Measurements from ENCODE around the gene COLEC12. TPM values are rescaled to one million over a fixed set of nuclear protein-coding genes. Genes with fewer than 3 reads are reported as not detected.
"Not testable (repeated sequence)": the region's sequence is repeated elsewhere in the genome, so short reads cannot be mapped to it uniquely, and the experiment has no call there.

The COLEC12 gene
- total and polyA plus RNA-seq, 10 of the 15 experiments (the other 5 are each of a cell fraction or from before 2014, with no cell fraction given): 0.04 to 0.05 TPM; not detected in 8

- Histone ChIP-seq H2AFZ (ENCODE audit: control insufficient read depth, low read depth, low read length) (no peak overlapping the region), H3K36me3 (ENCODE audit: control insufficient read depth in 2 of 2, insufficient read depth in 2 of 2, low read length in 1 of 2) (no peaks in the 10 kb centered on the region), H3K4me3 (no peak overlapping the region), H4K20me1 (ENCODE audit: control insufficient read depth, insufficient read depth) (no peaks in the 10 kb centered on the region), H3K27ac (ENCODE audit: control insufficient read depth, insufficient read depth) (no peak overlapping the region), H3K79me2 (ENCODE audit: control insufficient read depth, insufficient read depth, low read length) (no peaks in the 10 kb centered on the region), H3K9me3 (replicated peaks; ENCODE audit: control insufficient read depth, insufficient read depth, low read length) (no peaks in the 10 kb centered on the region; the same call in 2 of the 3 replicates), H3K4me2 (ENCODE audit: control insufficient read depth, insufficient read depth) (no peak overlapping the region), H3K9ac (ENCODE audit: control insufficient read depth, insufficient read depth, low read length) (no peak overlapping the region), H3K4me1 (ENCODE audit: control insufficient read depth, insufficient read depth, low read length) (no peaks in the 10 kb centered on the region), H3K27me3 (replicated peaks in 1 of 2; ENCODE audit: control insufficient read depth in 2 of 2, insufficient read depth in 2 of 2, low read length in 1 of 2) (no peaks in the 10 kb centered on the region)
- ChIA-PET SMC1A (ENCODE audit: uncharacterized antibody, unreplicated experiment) (no interaction called here), CTCF (no interaction called here), RAD21 (ENCODE audit: unreplicated experiment) (no interaction called here), POLR2A (no interaction called here)
- 36% methylated on average over 6 of the region's 6 CpGs for WGBS (ENCODE audit: insufficient coverage, insufficient replicate concordance, low lambda C conversion rate, missing lambda C conversion rate)
- FAIRE-seq: no peak
- no peak for DNase-seq (ENCODE audit: low read depth, low spot score)
- BruUV-seq (replicated peaks): no TSS peak
- in situ Hi-C loops (cut with MboI): no loop called here
- intact Hi-C loops (cut with micrococcal nuclease; ENCODE audit: unreplicated experiment): no loop called here
- no peak for TF ChIP-seq POLR2AphosphoS5 (IDR thresholded peaks at IDR 0.05; ENCODE audit: low read length)
- no peak for TF ChIP-seq EP300 (IDR thresholded peaks at IDR 0.05; ENCODE audit: borderline replicate concordance in 1 of 2, control insufficient read depth in 1 of 2, low read depth in 2 of 2, low read length in 2 of 2)
- no peak for TF ChIP-seq IRF3 (IDR thresholded peaks at IDR 0.05)
- TF ChIP-seq CBX5 (IDR thresholded peaks at IDR 0.05; ENCODE audit: low read depth): no peak
- TF ChIP-seq EGR1 (IDR thresholded peaks at IDR 0.05; ENCODE audit: borderline replicate concordance in 1 of 2, low read depth in 2 of 2, low read length in 2 of 2): no peak
- TF ChIP-seq ZNF217 (IDR thresholded peaks at IDR 0.05): no peak
- TF ChIP-seq HSF1 (IDR thresholded peaks at IDR 0.05; ENCODE audit: low read depth, low read length): no peak
- no peak for TF ChIP-seq NBN (IDR thresholded peaks at IDR 0.05)
- ATAC-seq: no peak
Measured at GRCh38 chr18:406677-407076, 93.8 kb downstream of the COLEC12 start.

GRCh38 chr18:405006-405405 is 95.5 kb downstream of the COLEC12 start:
- H4K20me1 ChIP-seq (ENCODE audit: control insufficient read depth, insufficient read depth); H3K27me3 ChIP-seq (replicated peaks in 1 of 2; ENCODE audit: control insufficient read depth in 2 of 2, insufficient read depth in 2 of 2, low read length in 1 of 2); ATAC-seq; RAD21 ChIA-PET (ENCODE audit: unreplicated experiment); intact Hi-C loops (cut with micrococcal nuclease; ENCODE audit: unreplicated experiment); H3K79me2 ChIP-seq (ENCODE audit: control insufficient read depth, insufficient read depth, low read length); H3K4me3 ChIP-seq; H3K4me2 ChIP-seq (ENCODE audit: control insufficient read depth, insufficient read depth); H2AFZ ChIP-seq (ENCODE audit: control insufficient read depth, low read depth, low read length); CTCF ChIA-PET; SMC1A ChIA-PET (ENCODE audit: uncharacterized antibody, unreplicated experiment); in situ Hi-C loops (cut with MboI); POLR2A ChIA-PET; H3K4me1 ChIP-seq (ENCODE audit: control insufficient read depth, insufficient read depth, low read length); BruUV-seq (replicated peaks); DNase-seq (ENCODE audit: low read depth, low spot score); H3K27ac ChIP-seq (ENCODE audit: control insufficient read depth, insufficient read depth); H3K36me3 ChIP-seq (ENCODE audit: control insufficient read depth in 2 of 2, insufficient read depth in 2 of 2, low read length in 1 of 2); FAIRE-seq; H3K9me3 ChIP-seq (replicated peaks; ENCODE audit: control insufficient read depth, insufficient read depth, low read length); H3K9ac ChIP-seq (ENCODE audit: control insufficient read depth, insufficient read depth, low read length): not testable (repeated sequence)
- 14% methylated on average over 4 of the region's 4 CpGs for WGBS (ENCODE audit: insufficient coverage, insufficient replicate concordance, low lambda C conversion rate, missing lambda C conversion rate)

Data from GM12878 (cell line).